Measurements from ENCODE around the gene SELL.

SELL gene

GRCh38 chr1:169745015-169745861 is 33.8 kb upstream of the SELL start:
- TF ChIP-seq CTCF (IDR thresholded peaks at IDR 0.05; ENCODE audit: unreplicated experiment in 3 of 3): no peak
- peak overlapping the region in 1 of 3 experiments; percentile 46 for H3K27ac Mint-ChIP-seq
- H3K4me1 Mint-ChIP-seq: peaks cover 15% of the 10 kb centered on the region
- no peaks in the 10 kb centered on the region for H3K27me3 Mint-ChIP-seq (ENCODE audit: low read depth)
- peaks cover 3% of the 10 kb centered on the region for H3K9me3 Mint-ChIP-seq
- H3K4me3 Mint-ChIP-seq: no peak overlapping the region
- no peaks in the 10 kb centered on the region for H3K36me3 Mint-ChIP-seq (ENCODE audit: low read depth)

- Mint-ChIP-seq H3K27ac (no peak overlapping the region), H3K4me3 (no peak overlapping the region), H3K9me3 (peaks cover 3% of the 10 kb centered on the region), H3K27me3 (ENCODE audit: low read depth) (peaks cover 12% of the 10 kb centered on the region), H3K36me3 (ENCODE audit: low read depth) (no peaks in the 10 kb centered on the region), H3K4me1 (peaks cover 20% of the 10 kb centered on the region)
- TF ChIP-seq CTCF (IDR thresholded peaks at IDR 0.05; ENCODE audit: unreplicated experiment in 3 of 3): no peak
Measured at GRCh38 chr1:169741666-169742394, 30.4 kb upstream of the SELL start.

GRCh38 chr1:169739980-169740379 is 28.6 kb upstream of the SELL start:
- H3K36me3 Mint-ChIP-seq (ENCODE audit: low read depth): no peaks in the 10 kb centered on the region
- peaks cover 3% of the 10 kb centered on the region for H3K9me3 Mint-ChIP-seq
- no peak for TF ChIP-seq CTCF (IDR thresholded peaks at IDR 0.05; ENCODE audit: unreplicated experiment in 3 of 3)
- H3K4me1 Mint-ChIP-seq: peaks cover 12% of the 10 kb centered on the region
- H3K27ac Mint-ChIP-seq: peak overlapping the region in 1 of 3 experiments; percentile 56
- H3K4me3 Mint-ChIP-seq: no peak overlapping the region
- H3K27me3 Mint-ChIP-seq (ENCODE audit: low read depth): peaks cover 13% of the 10 kb centered on the region

- Mint-ChIP-seq H3K36me3 (ENCODE audit: low read depth) (no peaks in the 10 kb centered on the region), H3K4me1 (no peaks in the 10 kb centered on the region), H3K4me3 (no peak within 1 kb of the TSS), H3K27me3 (ENCODE audit: low read depth) (peaks cover 12% of the 10 kb centered on the region), H3K9me3 (no peaks in the 10 kb centered on the region), H3K27ac (no peak within 1 kb of the TSS)
- no peak for TF ChIP-seq CTCF (IDR thresholded peaks at IDR 0.05; ENCODE audit: unreplicated experiment in 3 of 3)
Measured at GRCh38 chr1:169733924-169734323, 22.5 kb upstream of the SELL start, which contains the start of gene SELE. SELE (minus strand) TSS chr1:169734079; CDS start chr1:169733612, 467 bp downstream.

- TF ChIP-seq CTCF (IDR thresholded peaks at IDR 0.05; ENCODE audit: unreplicated experiment in 3 of 3): no peak
- H3K27ac Mint-ChIP-seq: no peak overlapping the region
- H3K4me3 Mint-ChIP-seq: no peak overlapping the region
- no peaks in the 10 kb centered on the region for H3K4me1 Mint-ChIP-seq
- H3K36me3 Mint-ChIP-seq (ENCODE audit: low read depth): no peaks in the 10 kb centered on the region
- H3K9me3 Mint-ChIP-seq: no peaks in the 10 kb centered on the region
- H3K27me3 Mint-ChIP-seq (ENCODE audit: low read depth): peaks cover 6% of the 10 kb centered on the region
Measured at GRCh38 chr1:169731446-169731845, 20.0 kb upstream of the SELL start.

Measured in nephron (organoid).